Jurkat, Clone E6-1 (cell line): ENCODE measurements around the gene PLRG1.

Experiments
- DNase-seq: peaks from one replicate; pipeline ENCODE4 v3.0.0-alpha.2; 2011; ENCODE audit warnings: low read depth, low spot score
- H3K4me3 ChIP-seq: 2 replicates; pipeline ENCODE4 v1.5.1; 2011; ENCODE audit warnings: mild to moderate bottlenecking, low read length, control low read depth, moderate library complexity

Gene PLRG1

DNA sequence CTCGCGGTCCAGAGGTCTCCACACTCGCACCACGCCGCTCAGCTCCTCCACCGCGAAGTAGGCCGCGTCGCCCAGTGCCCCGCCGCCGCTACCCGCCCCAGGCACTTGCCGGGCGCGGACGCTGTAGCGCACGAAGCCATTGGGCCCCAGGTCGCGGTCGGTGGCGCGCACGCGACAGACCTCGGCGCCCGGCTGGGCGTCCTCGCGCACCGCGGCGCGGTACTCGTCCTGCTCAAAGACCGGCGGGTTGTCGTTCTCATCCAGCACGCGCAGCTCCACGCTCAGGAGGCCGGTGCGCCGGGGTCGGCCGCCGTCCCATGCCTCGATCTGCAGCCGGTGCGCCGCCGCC lies 60.0 kb downstream of the PLRG1 start:
- no peak overlapping the region for H3K4me3 ChIP-seq
- no peak for DNase-seq

- no peak for DNase-seq
- no peak overlapping the region for H3K4me3 ChIP-seq
Measured at GRCh38 chr4:154489558-154490233, 60.5 kb downstream of the PLRG1 start.

GRCh38 chr4:154487145-154487544 lies 63.1 kb downstream of the PLRG1 start:
- H3K4me3 ChIP-seq = no peak overlapping the region
- DNase-seq = no peak

DNA sequence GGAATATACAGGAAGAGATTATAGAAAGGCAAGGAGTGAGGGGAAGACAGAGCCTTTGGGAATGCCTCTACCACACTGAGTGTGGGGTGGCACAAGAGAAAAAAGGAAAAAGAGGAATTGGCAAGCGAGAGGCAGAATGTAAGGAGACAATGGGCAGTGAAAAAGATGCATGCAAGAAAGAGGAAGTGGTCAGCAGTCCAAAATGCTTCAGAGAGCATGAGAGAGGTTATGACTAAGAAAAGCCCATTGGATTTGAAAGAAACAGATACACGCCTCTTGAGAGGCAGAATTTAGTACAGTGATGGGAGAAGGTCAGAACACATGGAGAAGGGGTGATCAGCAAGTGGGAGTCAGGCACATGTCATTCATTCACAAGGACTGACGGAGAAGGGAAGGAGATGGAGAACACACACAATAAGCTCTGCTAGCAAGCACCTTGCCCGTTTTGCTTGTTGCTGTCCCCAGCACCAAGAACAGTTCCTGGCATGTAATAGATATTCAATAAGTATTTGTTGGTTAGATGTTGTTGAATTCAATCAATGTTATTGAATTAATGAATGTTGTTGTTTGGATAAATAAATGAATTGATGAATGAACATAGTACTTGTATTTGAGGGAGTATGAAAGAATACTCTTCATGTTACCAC lies 65.0 kb downstream of the PLRG1 start:
- no peak for DNase-seq
- H3K4me3 ChIP-seq = no peak overlapping the region
